NCI-H510A treated with DMSO at 0.1 percent for 48 hours (cell line): ENCODE data around the gene LIPH.
A peak's percentile ranks its signal among the peaks of the same experiment; 100 is the strongest.
"Not testable (repeated sequence)": the region's sequence is repeated elsewhere in the genome, so short reads cannot be mapped to it uniquely, and the experiment has no call there.

Source experiments
- DNase-seq: peaks from one replicate; lab custom pipeline; 2025; lab: John Stamatoyannopoulos, UW

LIPH gene

DNA sequence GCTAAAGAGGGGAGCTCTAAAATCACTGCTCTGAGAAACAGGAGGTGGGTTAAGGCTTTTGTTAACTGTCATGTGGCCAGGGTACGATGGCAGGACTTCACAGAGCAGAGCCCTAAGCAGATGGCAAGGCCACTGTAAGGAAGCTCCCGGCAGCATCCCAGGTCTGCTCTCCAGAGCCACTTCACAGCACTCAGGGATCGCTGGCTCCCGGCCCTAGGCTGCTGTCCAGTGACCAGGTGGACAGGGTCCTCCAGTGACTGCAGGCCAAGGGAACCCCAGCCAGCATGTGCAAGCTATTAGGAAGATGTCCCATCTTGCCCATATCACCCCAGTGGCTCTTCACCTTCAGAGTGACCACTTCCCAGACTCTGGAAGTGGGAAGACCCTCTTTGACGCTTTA, 63.9 kb downstream of the LIPH start:
- DNase-seq: no peak

DNA sequence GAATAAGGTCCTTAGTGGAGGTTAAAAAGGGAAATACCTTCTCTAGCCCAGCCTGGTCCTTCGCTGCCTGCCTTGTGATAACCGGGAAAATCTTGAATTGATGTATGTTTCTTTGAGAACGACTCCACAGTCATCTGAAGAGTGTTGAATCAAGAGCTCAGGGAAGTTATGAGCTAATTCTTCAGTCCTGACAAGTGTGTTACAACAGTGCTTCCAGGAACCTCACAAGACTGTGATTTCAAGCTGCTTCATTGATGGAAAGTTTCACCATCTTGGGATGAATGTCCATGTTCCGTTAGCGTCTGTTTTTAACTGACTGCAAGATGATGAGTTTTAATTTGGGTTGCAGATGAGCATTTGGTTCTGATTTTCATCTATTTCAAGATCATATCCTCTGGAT, 66.0 kb downstream of the LIPH start:
- no peak for DNase-seq

DNA sequence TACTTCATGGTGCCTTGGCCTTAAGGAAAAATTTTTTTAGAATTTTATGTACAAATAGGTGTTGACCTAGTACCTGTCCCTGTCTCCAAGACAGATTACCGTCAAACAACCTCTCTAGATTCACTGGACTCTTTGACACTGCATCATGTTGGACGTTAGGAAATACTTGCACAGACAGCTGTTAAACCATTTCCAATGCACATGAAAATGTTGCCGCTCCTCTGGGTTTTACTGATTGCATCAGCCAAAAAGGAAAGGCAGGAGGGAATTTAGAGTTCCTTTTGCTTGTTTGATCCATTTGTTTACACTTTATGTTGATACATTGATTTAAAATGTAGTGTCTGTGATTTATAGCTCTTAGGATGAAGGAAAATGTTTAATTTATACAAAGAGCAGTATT, 68.1 kb downstream of the LIPH start:
- no peak for DNase-seq

DNA sequence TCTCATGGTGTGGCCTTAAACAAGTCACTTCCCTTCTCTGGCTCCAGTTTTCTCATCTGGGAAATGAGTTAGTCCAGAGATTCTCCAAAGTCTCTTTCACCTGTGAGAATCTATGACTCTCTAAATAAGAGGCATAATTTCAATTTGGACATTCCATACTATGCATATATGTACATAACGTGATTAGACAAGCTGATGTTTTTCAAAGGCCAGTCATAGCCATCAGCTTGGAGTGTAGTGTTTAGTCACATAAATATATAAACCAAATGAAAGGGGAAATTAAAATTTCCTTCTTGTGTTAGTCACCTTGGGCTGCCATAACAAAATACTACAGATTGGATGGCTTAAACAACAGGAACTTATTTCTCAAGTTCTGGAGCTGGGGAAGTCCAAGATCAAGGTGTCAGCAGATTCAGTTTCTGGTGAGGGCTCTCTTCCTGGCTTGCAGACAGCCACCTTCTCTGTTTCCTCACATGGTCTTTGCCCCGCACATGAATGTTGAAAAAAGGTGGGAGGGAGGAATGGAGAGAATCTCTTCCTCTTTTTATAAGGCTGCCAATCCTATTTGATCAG, 72.9 kb downstream of the LIPH start:
- no peak for DNase-seq

DNA sequence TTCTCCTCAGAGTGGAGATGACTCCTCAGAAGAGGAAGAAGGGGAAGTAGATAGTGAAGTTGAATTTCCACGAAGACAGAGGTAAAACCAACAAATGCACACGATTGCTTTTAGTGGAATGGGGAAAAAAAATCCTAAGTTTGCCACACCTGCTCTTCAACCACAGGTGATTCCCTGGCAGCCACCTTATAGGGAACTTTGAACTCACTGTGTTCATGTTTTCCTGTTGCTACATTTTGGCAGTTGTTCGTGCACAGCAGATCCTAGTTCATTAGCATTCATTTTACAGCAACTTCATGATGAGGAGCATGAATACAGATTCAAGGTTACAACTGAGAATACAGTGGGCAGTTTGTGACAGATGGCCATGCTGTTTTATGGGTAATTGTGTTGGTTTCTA, 75.1 kb downstream of the LIPH start:
- DNase-seq: no peak

DNA sequence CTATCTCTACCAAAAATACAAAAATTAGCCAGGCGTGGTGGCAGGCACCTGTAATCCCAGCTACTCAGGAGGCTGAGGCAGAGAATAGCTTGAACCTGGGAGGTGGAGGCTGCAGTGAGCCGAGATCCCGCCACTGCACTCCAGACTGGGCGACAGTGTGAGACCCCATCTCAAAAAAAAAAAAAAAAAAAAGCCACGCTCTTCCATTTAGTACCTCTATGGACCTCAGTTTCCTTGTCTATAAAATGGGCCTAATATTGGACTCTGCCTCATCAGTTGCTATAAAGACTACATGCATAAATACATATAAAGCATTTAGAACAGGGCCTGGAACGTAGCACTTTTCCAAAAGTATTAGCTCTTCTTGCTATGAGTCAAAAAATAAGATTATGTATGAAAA, 77.5 kb downstream of the LIPH start:
- DNase-seq: not testable (repeated sequence)

DNA sequence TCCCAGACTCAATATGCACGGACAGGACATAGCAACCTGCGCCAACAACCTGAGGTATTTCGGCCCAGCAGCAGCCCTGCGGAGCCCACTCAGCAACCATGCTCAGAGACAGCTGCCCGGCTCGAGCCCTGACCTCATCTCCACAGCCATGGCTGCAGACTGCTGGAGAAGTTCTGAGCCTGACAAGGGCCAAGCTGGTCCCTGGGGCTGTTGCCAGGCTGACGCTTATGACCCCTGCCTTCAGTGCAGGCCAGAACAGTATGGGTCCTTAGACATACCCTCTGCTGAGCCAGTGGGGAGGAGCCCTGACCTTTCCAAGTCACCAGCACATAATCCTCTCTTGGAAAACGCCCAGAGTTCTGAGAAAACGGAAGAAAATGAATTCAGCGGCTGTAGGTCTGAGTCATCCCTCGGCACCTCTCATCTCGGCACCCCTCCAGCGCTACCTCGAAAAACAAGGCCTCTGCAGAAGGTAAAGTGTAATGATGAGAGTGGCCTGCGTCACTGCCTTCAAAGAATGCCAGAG, 79.0 kb downstream of the LIPH start:
- DNase-seq: no peak

DNA sequence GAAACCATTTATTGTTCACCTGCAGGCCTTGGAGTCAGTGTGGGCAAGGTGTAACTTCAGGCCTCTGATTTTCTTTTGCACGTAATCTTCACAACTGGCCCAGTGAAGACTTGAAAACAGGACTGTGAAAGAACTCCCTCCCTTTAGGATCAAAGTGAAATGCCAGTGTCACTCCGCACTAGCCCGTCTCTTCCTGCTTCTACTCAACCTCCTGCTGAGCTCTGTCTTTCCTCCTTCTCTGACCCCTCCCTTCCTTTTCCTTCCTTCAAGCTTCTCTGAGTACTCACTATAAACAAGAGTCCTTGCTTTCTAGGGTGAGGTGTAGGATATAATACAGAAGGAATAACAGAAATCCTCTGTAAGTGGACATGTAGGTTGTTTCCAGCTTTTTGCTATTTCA, 82.1 kb downstream of the LIPH start:
- no peak for DNase-seq

DNA sequence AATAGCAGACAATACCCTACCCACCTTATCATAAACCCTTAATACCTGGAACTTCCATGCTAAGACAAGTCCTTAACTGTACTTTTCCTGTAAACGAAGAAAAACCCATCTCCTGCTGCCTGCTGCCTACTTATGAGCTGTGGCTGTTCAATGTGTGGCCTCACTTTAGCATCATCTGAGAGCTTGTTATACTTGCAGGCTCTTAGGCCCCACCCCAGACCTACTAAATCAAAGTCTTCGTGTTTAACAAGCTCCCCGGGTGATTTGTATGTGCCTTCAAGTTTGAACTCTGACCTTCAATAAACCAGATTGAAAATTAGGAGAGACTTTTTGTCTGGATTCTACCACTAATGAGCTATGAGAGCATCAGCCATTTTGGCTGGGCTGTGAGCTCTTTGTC, 82.8 kb downstream of the LIPH start:
- DNase-seq: no peak

DNA sequence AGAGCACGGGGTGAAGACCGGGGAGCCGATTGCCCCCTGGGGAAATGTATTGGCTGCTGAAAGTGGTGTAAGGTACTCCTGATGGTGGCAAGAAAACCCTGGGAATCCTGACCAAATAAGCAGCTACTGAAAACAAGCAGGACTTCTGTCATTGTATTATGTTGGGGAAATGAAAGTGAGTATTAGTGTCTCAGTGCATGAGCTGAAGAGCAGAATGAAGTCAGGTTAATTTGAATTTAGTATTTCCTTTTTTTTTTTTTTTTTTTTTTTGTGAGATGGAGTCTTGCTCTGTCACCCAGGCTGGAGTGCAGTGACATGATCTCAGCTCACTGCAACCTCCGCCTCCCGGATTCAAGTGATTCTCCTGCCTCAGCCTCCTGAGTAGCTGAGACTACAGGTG, 86.3 kb downstream of the LIPH start:
- DNase-seq: not testable (repeated sequence)

DNA sequence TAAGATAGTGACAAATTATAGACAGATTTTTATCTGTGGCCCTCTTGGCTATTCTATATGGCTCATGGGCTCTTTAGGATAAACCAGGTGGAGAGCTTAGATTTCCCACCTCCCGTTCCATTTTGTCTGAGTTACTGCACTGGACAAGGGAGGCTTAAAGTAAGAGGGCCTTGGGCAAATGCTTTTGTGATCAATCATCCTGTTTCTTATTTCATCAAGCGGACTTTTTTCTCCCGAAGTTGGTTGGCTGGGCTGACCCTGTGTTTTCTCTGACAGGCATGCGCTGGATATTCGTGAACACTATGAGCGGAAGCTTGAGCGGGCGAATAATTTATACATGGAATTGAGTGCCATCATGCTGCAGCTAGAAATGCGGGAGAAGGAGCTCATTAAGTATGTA, 86.9 kb downstream of the LIPH start:
- no peak for DNase-seq

DNA sequence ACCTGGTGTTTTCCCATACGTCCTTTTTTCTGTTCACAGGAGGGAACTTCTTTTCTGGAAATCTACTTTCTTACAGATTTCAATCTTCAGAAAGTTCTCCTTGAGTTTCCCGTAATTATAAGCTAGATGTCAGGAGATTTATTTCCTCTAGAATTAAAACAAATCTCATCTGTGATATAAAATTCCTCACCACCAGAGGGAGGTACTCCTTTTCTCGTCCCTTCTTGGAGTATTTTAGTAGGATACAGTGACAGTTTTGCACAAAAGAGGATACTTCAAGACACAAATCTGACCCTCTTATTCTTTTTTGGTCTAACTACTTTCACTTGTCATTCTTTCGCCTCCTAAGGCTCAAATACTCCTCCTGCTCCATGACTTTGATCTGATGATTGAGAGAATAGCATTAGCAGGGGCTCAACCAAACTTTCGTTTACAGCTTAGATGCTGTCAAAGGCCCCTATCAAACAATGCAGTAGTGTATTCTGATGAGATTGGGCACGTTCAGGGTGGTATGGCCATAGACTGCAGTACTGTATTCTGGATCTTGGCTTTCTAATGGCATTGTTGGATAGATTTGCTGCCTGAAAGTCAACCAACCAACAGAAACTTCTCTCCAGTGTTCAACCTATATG, 91.6 kb downstream of the LIPH start:
- DNase-seq: peak; percentile 11

DNA sequence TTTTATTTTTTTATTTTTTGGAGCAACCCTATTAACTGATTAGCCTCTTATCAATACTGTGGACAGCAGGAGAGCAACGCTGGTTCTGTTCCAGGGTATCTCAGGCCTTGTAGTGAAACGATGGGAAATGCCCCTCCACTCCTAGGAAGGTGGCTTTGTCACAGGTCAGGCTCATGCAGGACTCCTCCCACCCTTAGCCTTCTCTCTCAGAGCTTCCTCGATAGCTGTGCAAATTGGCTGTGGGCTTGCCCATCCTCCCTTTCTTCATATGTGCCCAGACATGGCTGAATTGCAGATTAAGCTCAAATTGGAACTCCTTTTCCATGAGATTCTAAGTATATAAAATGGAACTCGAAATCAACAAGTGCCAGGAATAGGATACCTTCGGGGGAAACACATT, 92.1 kb downstream of the LIPH start:
- DNase-seq: no peak

DNA sequence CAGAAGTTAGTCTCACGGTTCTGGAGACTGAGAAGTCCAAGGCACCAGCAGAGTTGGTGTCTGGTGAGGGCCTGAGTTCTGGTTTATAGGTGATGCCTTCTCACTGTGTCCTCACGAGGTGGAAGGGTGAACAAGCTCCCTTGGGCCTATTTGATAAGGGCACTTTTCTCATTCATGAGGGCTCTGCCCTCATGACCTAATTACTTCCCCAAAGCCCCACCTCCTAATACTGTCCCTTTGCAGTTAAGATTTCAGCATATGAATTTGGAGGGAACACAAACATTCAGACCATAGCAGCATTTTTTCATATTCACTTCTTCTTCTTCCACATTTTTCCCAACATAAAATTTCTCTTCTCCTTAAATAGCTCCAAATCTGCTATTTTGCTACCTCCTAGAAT, 95.0 kb downstream of the LIPH start:
- DNase-seq: no peak
